ENCODE data around the gene NANOS2. TPM values are rescaled to one million over a fixed set of nuclear protein-coding genes. Genes with fewer than 3 reads are reported as not detected.

The NANOS2 gene
- polyA plus RNA-seq, 3 donors: not detected

GRCh38 chr19:45889210-45889885 is 25.2 kb downstream of the NANOS2 start:
- H3K27ac ChIP-seq (ENCODE audit: low read depth in 1 of 2, low read length in 2 of 2): no peak overlapping the region
- H3K9me3 Mint-ChIP-seq: no peaks in the 10 kb centered on the region
- peaks cover 25 to 32% of the 10 kb centered on the region in 2 donors for H3K4me1 ChIP-seq (ENCODE audit: control insufficient read depth in 1 of 2, insufficient read depth in 2 of 2, low read length in 2 of 2)
- H4K20me1 ChIP-seq (ENCODE audit: insufficient read depth, low read length): peaks cover 13% of the 10 kb centered on the region
- H3K27ac Mint-ChIP-seq: no peak overlapping the region
- intact Hi-C loops (cut with micrococcal nuclease): loop anchor here in 1 of 2 donors (5.0 kb wide), 1 partner anchor 157 kb away; the partner anchor contains the start of genes FBXO46 and MEIOSIN
- no peak overlapping the region for H3K4me3 ChIP-seq (replicated peaks in 1 of 3; ENCODE audit: low read depth in 2 of 3, low read length in 3 of 3)
- peaks cover 9% of the 10 kb centered on the region for H3K79me2 ChIP-seq (ENCODE audit: insufficient read depth, low read length)
- H3K36me3 Mint-ChIP-seq: peaks cover 9 to 27% of the 10 kb centered on the region in 2 donors
- no peaks in the 10 kb centered on the region for H3K27me3 ChIP-seq (ENCODE audit: control insufficient read depth in 2 of 2, insufficient read depth in 2 of 2, low read length in 2 of 2)
- H2AFZ ChIP-seq (ENCODE audit: insufficient read depth, low read depth, low read length, poor library complexity, severe bottlenecking): no peak overlapping the region
- H3K4me1 Mint-ChIP-seq: peaks cover 21% of the 10 kb centered on the region
- H3K27me3 Mint-ChIP-seq (ENCODE audit: low read depth in 3 of 3): no peaks in the 10 kb centered on the region
- no peaks in the 10 kb centered on the region for H3K9me3 ChIP-seq (replicated peaks in 1 of 2; ENCODE audit: control insufficient read depth in 1 of 2, insufficient read depth in 1 of 2, low read length in 2 of 2)
- DNase-seq: no peak
- TF ChIP-seq CTCF (IDR thresholded peaks at IDR 0.05): no peak
- H3K36me3 ChIP-seq (replicated peaks in 1 of 2; ENCODE audit: control insufficient read depth in 1 of 2, insufficient read depth in 2 of 2, low read length in 2 of 2): peaks cover 6% of the 10 kb centered on the region in 2 donors
- H3K9ac ChIP-seq (ENCODE audit: insufficient read depth, low read length, poor library complexity, severe bottlenecking): no peak overlapping the region
- H3K4me2 ChIP-seq (replicated peaks; ENCODE audit: extremely low read depth, low read length, poor library complexity, severe bottlenecking): no peak overlapping the region
- H3K4me3 Mint-ChIP-seq: no peak overlapping the region
- 89% methylated on average over 3 of the region's 6 CpGs for WGBS (ENCODE audit: insufficient coverage)

DNA sequence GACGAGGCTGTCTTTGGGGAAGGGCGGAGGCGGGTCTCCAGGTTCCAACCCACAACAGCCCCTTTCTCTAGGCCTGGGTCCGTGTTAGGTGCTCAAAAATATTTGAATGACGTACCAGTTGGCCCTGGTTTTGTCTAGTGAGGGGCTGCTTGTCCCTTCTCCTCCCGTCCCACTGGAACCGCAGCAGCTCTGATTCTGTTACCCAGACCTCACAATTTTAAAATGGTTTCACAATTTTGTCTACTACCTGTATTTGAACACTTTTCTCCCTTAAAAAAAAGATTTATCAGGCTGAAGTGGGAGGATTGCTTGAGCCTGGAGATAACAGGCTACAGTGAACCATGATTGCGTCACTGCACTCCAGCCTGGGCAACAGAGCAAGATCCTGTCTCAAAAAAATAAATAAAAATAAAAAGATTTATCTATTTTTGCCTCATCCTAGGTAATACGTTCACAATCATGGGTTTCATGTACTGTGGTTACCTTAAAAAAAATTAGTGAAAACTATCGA is 27.3 kb downstream of the NANOS2 start:
- peak overlapping the region; percentile 99 for H2AFZ ChIP-seq (ENCODE audit: insufficient read depth, low read depth, low read length, poor library complexity, severe bottlenecking)
- peaks cover 5 to 21% of the 10 kb centered on the region in 2 donors for H3K36me3 Mint-ChIP-seq
- peak overlapping the region; percentile 96 to 98 for H3K4me3 Mint-ChIP-seq
- H3K36me3 ChIP-seq (replicated peaks in 1 of 2; ENCODE audit: control insufficient read depth in 1 of 2, insufficient read depth in 2 of 2, low read length in 2 of 2): peaks cover 6% of the 10 kb centered on the region in 2 donors
- H3K27ac ChIP-seq (ENCODE audit: low read depth in 1 of 2, low read length in 2 of 2): peak overlapping the region; percentile 89 to 94
- peaks cover 13% of the 10 kb centered on the region for H3K79me2 ChIP-seq (ENCODE audit: insufficient read depth, low read length)
- H3K4me1 ChIP-seq (ENCODE audit: control insufficient read depth in 1 of 2, insufficient read depth in 2 of 2, low read length in 2 of 2): peaks cover 30 to 42% of the 10 kb centered on the region in 2 donors
- peaks cover 30% of the 10 kb centered on the region for H4K20me1 ChIP-seq (ENCODE audit: insufficient read depth, low read length)
- H3K27me3 ChIP-seq (ENCODE audit: control insufficient read depth in 2 of 2, insufficient read depth in 2 of 2, low read length in 2 of 2): peaks cover 0 to 10% of the 10 kb centered on the region in 2 donors
- no peak for TF ChIP-seq CTCF (IDR thresholded peaks at IDR 0.05)
- intact Hi-C loops (cut with micrococcal nuclease): loop anchor here (2.0 to 5.0 kb wide), 2 partner anchors 16 to 155 kb away; partner anchors contain the start of genes FBXO46 (in 1 of the 2), MEIOSIN (in 1 of the 2) and MYPOP (in 1 of the 2)
- 92% methylated on average over 2 of the region's 10 CpGs for WGBS (ENCODE audit: insufficient coverage)
- peaks cover 0 to 3% (median 3%) of the 10 kb centered on the region in 3 donors for H3K27me3 Mint-ChIP-seq (ENCODE audit: low read depth in 3 of 3)
- H3K9ac ChIP-seq (ENCODE audit: insufficient read depth, low read length, poor library complexity, severe bottlenecking): peak overlapping the region; percentile 78
- peaks cover 19% of the 10 kb centered on the region for H3K4me1 Mint-ChIP-seq
- H3K4me2 ChIP-seq (replicated peaks; ENCODE audit: extremely low read depth, low read length, poor library complexity, severe bottlenecking): peak overlapping the region; percentile 100
- no peak for DNase-seq
- peaks cover 0 to 3% (median 0%) of the 10 kb centered on the region in 7 donors for H3K9me3 Mint-ChIP-seq
- H3K4me3 ChIP-seq (replicated peaks in 1 of 3; ENCODE audit: low read depth in 2 of 3, low read length in 3 of 3): peak overlapping the region; percentile 63 to 89 (median 83)
- H3K9me3 ChIP-seq (replicated peaks in 1 of 2; ENCODE audit: control insufficient read depth in 1 of 2, insufficient read depth in 1 of 2, low read length in 2 of 2): no peaks in the 10 kb centered on the region
- peak overlapping the region; percentile 96 to 99 (median 97) for H3K27ac Mint-ChIP-seq
